Measurements from ENCODE around the gene KIF23.

Gene KIF23

DNA sequence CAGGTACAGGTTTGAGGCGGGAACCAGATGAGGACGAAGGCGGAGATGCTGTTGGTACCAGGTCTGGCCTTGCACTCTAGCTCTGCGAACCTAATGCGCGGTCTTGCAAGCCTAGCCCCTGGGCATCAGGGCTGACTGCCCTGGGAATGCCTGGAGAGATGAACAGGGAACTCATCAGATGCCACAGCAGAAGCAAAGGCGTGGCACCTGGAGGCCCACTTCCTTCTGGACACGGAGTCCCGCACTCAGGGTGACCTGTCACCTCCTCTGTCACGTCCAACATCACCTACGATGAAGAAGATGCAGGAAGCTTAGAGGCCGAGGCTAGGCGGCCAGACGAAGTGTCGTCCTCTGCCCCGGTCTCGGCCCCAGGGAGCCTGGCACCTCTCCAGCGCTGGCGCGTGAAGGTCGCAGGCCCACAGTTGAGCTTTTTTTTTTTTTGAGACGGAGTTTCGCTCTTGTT lies 47.9 kb downstream of the KIF23 start:
- Histone ChIP-seq H3K4me3 (ENCODE audit: low read length) (peak overlapping the region; percentile 75), H3K4me1 (ENCODE audit: control insufficient read depth, insufficient read depth, low read length) (peaks cover 26% of the 10 kb centered on the region), H3K36me3 (ENCODE audit: control insufficient read depth, insufficient read depth, low read length) (no peaks in the 10 kb centered on the region), H3K27me3 (ENCODE audit: control insufficient read depth, insufficient read depth, low read length) (no peaks in the 10 kb centered on the region), H3K9me3 (ENCODE audit: control insufficient read depth, low read length) (no peaks in the 10 kb centered on the region), H3K9ac (ENCODE audit: low read length) (peak overlapping the region; percentile 88)

DNA sequence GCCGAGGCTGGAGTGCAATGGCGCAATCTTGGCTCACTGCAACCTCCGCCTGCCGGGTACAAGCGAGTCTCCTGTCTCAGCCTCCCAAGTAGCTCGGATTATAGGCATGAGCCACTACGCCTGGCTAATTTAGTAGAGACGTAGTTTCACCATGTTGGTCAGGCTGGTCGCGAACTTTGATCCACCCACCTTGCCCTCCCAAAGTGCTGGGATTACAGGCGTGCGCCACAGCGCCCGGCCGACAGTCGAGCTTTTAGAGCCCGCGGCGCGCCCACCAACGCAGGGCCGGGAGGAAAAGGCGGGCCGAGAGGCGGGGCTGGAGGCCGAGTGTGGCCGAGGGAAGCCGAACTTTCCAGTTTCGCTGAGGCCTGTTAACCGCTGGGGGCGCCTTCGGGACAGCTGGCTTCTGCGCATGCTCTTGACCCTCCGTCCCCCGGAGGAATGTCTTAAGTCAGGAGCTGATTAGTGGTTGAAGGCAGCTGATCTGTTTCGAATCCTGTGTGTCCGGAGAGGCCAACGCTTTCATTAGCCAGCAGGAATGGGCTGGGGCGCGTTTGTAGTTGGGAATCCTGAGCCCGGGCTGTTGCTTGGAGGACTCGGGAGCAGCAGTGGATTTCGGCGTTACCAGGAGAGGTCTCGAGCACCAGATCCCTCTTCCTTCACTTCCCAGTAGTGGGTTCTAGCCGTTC lies 48.5 kb downstream of the KIF23 start:
- Histone ChIP-seq H3K9me3 (ENCODE audit: control insufficient read depth, low read length) (no peaks in the 10 kb centered on the region), H3K4me3 (ENCODE audit: low read length) (peak overlapping the region; percentile 75), H3K4me1 (ENCODE audit: control insufficient read depth, insufficient read depth, low read length) (peaks cover 31% of the 10 kb centered on the region), H3K27me3 (ENCODE audit: control insufficient read depth, insufficient read depth, low read length) (no peaks in the 10 kb centered on the region), H3K36me3 (ENCODE audit: control insufficient read depth, insufficient read depth, low read length) (no peaks in the 10 kb centered on the region), H3K9ac (ENCODE audit: low read length) (peak overlapping the region; percentile 88)

DNA sequence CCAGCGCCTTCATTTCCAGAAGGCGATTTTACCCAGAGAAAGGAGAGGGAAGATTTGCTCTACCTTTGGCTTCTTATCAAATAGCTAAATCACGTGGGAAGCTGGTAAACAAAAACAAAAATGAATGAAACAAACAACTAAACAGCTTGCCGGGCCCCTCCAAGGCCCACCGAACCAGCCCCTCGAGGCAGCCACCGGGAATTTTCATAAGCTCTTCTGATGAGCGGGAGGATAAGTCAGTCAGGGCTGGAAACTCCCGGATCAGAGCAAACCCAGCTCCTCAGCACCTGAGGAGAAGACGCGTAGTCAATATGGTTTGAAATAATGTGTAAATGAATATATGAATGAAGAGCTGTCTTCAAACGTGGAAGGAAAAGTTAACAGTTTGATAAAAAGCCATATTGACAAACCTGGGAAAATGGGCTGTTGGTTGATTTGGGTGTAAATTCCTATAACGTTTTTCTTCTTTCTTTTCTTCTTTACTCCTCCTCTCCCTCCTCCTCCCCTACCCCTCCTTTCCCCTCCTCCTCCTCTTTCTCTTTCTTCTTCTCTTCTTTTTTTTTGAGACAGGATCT lies 49.1 kb downstream of the KIF23 start:
- Histone ChIP-seq H3K27me3 (ENCODE audit: control insufficient read depth, insufficient read depth, low read length) (no peaks in the 10 kb centered on the region), H3K4me1 (ENCODE audit: control insufficient read depth, insufficient read depth, low read length) (peaks cover 38% of the 10 kb centered on the region), H3K9ac (ENCODE audit: low read length) (peak overlapping the region; percentile 88), H3K36me3 (ENCODE audit: control insufficient read depth, insufficient read depth, low read length) (no peaks in the 10 kb centered on the region), H3K9me3 (ENCODE audit: control insufficient read depth, low read length) (no peaks in the 10 kb centered on the region), H3K4me3 (ENCODE audit: low read length) (peak overlapping the region; percentile 75)

DNA sequence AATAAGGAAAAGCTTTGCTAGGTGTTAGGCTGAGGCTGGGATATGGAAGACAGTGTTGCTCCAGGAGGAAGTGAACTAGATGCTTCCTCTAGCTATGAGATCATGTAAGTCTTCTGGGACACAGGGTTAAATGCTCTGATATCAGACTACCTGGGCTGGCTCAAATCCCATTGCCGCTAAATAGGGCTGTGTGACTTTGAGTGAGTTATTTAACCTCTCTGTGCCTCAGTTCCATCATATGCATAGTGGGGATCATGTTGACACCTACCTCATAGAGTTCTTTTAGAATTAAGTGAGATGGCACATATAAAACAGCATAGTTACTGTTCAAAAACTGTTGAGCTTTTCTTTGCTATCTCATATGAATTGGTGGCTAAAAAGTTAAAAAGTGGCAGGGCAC lies 51.1 kb downstream of the KIF23 start:
- H3K36me3 ChIP-seq (ENCODE audit: control insufficient read depth, insufficient read depth, low read length), result no peaks in the 10 kb centered on the region
- H3K9me3 ChIP-seq (ENCODE audit: control insufficient read depth, low read length), result no peaks in the 10 kb centered on the region
- H3K4me3 ChIP-seq (ENCODE audit: low read length), result no peak overlapping the region
- H3K9ac ChIP-seq (ENCODE audit: low read length), result no peak overlapping the region
- peaks cover 51% of the 10 kb centered on the region for H3K4me1 ChIP-seq (ENCODE audit: control insufficient read depth, insufficient read depth, low read length)
- H3K27me3 ChIP-seq (ENCODE audit: control insufficient read depth, insufficient read depth, low read length), result no peaks in the 10 kb centered on the region

DNA sequence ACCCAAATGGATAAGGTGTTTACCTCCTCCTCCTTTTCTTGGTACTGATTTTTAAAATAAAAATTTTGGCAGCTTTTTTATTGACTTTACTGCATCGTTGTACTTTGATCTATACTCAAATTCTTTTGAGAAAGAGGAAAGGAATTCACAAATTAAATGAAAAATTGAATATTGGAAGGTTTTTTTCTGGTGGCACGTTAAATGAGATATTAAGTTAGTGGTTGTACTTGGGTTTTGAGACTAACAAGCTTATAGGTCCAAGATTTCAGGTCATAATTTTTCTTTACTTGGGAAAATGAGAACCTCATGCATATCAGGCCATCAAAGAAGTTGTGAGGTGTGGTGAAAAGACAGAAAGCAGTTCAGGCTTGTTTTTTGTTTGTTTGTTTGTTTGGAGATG lies 52.6 kb downstream of the KIF23 start:
- H3K27me3 ChIP-seq (ENCODE audit: control insufficient read depth, insufficient read depth, low read length), result no peaks in the 10 kb centered on the region
- H3K4me1 ChIP-seq (ENCODE audit: control insufficient read depth, insufficient read depth, low read length), result peaks cover 50% of the 10 kb centered on the region
- no peak overlapping the region for H3K9ac ChIP-seq (ENCODE audit: low read length)
- H3K9me3 ChIP-seq (ENCODE audit: control insufficient read depth, low read length), result no peaks in the 10 kb centered on the region
- H3K4me3 ChIP-seq (ENCODE audit: low read length), result no peak overlapping the region
- no peaks in the 10 kb centered on the region for H3K36me3 ChIP-seq (ENCODE audit: control insufficient read depth, insufficient read depth, low read length)

DNA sequence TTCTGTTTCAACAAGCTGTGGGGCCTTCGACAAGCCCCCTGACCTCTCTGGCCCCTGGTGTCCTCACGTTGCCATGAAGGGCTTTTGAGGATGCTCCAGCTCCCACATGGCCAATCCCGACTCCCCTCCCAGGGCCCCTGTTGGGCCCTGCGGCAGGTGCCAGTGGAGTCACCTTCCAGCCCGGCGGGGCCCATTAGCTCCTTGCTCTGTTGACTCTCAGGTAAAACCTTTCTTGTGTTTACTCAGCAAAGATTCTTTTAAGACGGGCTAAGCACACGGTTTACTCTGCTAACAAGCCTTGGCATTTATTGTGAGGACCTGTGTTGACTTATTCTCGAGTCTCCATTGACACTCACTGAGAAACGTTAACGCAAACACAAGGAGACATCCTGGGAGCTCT lies 53.5 kb downstream of the KIF23 start:
- Histone ChIP-seq H3K4me1 (ENCODE audit: control insufficient read depth, insufficient read depth, low read length) (peaks cover 44% of the 10 kb centered on the region), H3K36me3 (ENCODE audit: control insufficient read depth, insufficient read depth, low read length) (no peaks in the 10 kb centered on the region), H3K9me3 (ENCODE audit: control insufficient read depth, low read length) (no peaks in the 10 kb centered on the region), H3K4me3 (ENCODE audit: low read length) (no peak overlapping the region), H3K27me3 (ENCODE audit: control insufficient read depth, insufficient read depth, low read length) (no peaks in the 10 kb centered on the region), H3K9ac (ENCODE audit: low read length) (no peak overlapping the region)

DNA sequence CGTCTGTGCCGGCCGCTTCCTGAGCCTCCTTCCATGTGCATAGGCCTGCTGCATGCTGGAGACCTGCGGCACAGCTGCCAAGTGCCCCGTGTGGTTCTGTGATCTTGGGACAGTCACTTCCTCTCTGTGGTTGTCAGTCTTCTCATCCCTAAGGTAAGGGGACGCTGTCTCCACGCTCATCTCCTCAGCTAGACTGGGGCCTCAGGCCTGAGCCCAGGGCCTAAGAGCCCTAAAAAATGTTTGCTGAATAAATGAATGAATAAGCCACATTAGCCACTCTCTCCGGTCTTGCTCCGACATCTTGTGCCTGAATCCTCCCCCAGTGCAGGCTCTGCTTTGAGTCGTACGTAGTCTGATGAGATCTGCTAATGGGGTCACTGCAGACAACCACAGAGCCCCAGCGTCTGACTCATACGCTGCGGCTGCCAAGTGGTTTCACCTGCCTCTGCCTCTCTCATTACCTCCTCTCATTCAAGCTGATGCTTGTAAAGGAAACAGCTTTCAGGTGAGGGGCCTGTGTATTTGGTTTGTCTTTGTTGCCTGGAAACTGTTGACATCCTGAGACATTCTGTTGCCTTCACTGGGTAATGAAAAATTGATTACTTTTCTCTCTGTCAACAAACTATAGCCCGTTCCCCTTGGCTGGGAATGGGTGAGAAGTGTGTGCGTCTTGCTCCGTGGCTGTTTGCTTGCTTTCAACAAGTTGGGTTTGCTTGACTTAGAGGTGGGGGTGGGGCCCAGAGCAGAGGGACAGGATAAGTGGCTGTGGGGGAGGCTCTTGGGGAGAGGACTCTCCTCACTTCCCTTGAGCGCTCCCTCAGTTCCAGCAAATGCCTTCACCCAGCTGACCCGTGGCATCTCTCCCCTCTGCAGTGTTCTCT lies 54.3 kb downstream of the KIF23 start:
- no peaks in the 10 kb centered on the region for H3K36me3 ChIP-seq (ENCODE audit: control insufficient read depth, insufficient read depth, low read length)
- peaks cover 38% of the 10 kb centered on the region for H3K4me1 ChIP-seq (ENCODE audit: control insufficient read depth, insufficient read depth, low read length)
- H3K4me3 ChIP-seq (ENCODE audit: low read length), result no peak overlapping the region
- no peak overlapping the region for H3K9ac ChIP-seq (ENCODE audit: low read length)
- no peaks in the 10 kb centered on the region for H3K9me3 ChIP-seq (ENCODE audit: control insufficient read depth, low read length)
- H3K27me3 ChIP-seq (ENCODE audit: control insufficient read depth, insufficient read depth, low read length), result no peaks in the 10 kb centered on the region

DNA sequence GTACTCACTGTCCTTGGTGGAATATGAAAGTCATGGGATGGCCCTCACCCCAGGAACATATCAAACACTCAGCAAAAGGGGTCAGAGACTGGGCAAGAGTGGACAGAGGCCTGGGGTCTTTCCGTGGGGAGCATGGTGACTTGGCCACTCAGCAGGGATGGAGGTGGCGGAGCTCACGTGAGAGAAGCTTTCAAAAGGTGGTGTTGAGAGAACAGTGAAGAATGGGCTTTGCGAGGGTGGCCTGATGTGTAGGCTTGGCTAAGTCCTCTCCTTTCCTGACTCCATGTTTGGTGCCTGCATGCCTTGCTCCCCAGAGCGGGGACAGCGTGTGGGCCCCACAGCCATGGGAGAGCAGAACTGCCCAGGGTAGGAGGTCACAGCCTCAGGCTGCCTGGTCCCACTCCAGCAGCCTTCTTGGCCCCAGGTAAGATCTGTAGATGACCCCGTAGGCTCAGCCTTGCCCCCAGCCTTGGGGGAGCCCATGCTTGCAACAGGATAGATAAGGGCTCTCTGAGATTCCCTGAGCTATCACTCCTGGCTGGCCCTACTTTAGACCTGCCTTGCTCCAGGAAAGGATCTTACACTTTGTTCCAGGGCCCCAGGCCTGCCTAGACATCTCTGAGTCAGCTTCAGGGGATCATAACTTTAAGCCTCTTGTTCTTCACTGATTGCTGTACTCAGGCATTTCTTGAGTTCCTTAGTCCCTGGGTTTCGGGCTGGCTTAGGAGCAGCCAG lies 55.5 kb downstream of the KIF23 start:
- Histone ChIP-seq H3K4me3 (ENCODE audit: low read length) (no peak overlapping the region), H3K9me3 (ENCODE audit: control insufficient read depth, low read length) (no peaks in the 10 kb centered on the region), H3K9ac (ENCODE audit: low read length) (no peak overlapping the region), H3K36me3 (ENCODE audit: control insufficient read depth, insufficient read depth, low read length) (no peaks in the 10 kb centered on the region), H3K4me1 (ENCODE audit: control insufficient read depth, insufficient read depth, low read length) (peaks cover 38% of the 10 kb centered on the region), H3K27me3 (ENCODE audit: control insufficient read depth, insufficient read depth, low read length) (no peaks in the 10 kb centered on the region)

DNA sequence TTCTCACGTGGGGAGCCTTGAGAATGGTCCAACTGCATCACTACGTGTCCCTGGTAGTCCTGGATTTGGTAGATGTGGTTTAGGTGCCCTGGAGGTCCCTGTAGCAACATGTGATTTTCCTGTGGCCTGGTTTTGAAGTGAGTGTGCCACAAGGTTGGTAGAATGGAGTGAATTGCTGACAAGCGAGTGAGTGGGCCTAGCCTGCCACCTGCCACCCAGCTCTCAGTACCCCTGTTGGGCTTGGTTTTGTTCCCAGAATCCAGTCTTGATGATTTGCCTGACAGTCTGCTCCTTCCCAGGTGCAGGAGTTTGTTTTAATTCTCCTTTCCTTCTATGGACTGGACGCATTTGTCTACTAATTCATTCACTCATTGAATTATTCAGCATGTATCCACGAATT lies 57.9 kb downstream of the KIF23 start:
- Histone ChIP-seq H3K4me1 (ENCODE audit: control insufficient read depth, insufficient read depth, low read length) (peaks cover 26% of the 10 kb centered on the region), H3K27me3 (ENCODE audit: control insufficient read depth, insufficient read depth, low read length) (no peaks in the 10 kb centered on the region), H3K9me3 (ENCODE audit: control insufficient read depth, low read length) (no peaks in the 10 kb centered on the region), H3K36me3 (ENCODE audit: control insufficient read depth, insufficient read depth, low read length) (no peaks in the 10 kb centered on the region), H3K9ac (ENCODE audit: low read length) (no peak overlapping the region), H3K4me3 (ENCODE audit: low read length) (no peak overlapping the region)

DNA sequence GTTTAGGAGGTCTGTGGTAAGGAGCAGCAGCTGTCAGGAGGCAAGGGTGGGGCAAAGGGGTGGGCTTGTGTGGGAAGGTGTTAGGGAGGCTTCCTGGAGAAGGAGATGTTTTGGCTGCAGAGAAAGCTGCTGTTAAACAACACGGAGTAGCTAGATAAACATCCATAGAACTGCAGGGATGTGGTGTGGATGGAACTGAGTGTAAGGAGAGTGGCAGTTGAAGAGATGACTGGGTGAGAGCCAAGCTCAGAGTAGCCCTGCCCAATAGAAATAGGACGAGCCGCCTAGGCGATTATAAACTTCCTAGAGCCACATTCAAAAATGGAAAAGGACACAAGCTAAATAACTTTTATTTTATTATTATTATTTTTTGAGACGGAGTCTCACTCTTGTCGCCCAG lies 58.4 kb downstream of the KIF23 start:
- no peaks in the 10 kb centered on the region for H3K27me3 ChIP-seq (ENCODE audit: control insufficient read depth, insufficient read depth, low read length)
- H3K36me3 ChIP-seq (ENCODE audit: control insufficient read depth, insufficient read depth, low read length), result no peaks in the 10 kb centered on the region
- H3K4me1 ChIP-seq (ENCODE audit: control insufficient read depth, insufficient read depth, low read length), result peaks cover 21% of the 10 kb centered on the region
- H3K4me3 ChIP-seq (ENCODE audit: low read length), result no peak overlapping the region
- no peaks in the 10 kb centered on the region for H3K9me3 ChIP-seq (ENCODE audit: control insufficient read depth, low read length)
- H3K9ac ChIP-seq (ENCODE audit: low read length), result no peak overlapping the region

DNA sequence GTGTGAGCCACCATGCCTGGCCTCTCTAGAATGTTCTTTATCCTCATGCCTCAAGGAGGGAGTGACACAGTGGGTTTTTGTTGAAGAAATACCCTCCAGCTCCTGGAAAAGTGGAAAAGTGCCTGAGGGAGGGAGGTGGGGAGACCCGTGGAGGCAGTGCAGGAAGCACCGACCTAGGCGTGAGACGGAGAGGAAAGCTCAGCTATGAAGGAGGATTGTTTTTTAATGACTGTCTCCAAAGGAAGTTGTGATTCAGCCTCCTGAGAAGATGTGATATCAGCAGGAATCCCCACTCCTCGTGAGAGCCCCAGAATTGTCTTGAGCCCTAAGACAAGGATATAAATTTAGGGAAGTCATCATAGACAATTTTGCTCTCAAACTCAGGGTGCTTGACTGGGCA lies 60.1 kb downstream of the KIF23 start:
- Histone ChIP-seq H3K9ac (ENCODE audit: low read length) (no peak overlapping the region), H3K4me3 (ENCODE audit: low read length) (no peak overlapping the region), H3K4me1 (ENCODE audit: control insufficient read depth, insufficient read depth, low read length) (peaks cover 3% of the 10 kb centered on the region), H3K36me3 (ENCODE audit: control insufficient read depth, insufficient read depth, low read length) (no peaks in the 10 kb centered on the region), H3K9me3 (ENCODE audit: control insufficient read depth, low read length) (no peaks in the 10 kb centered on the region), H3K27me3 (ENCODE audit: control insufficient read depth, insufficient read depth, low read length) (no peaks in the 10 kb centered on the region)
